K562 (cell line): ENCODE results near the gene NDUFB10. TPM values are rescaled to one million over a fixed set of nuclear protein-coding genes. Genes with fewer than 3 reads are reported as not detected.

ENCODE experiments used
- CREM ChIP-seq: IDR thresholded peaks from 2 replicates; pipeline ENCODE4 v1.6.1; 2014; ENCODE audit warnings: antibody characterized with exemption, low read depth
- EP300 ChIP-seq: IDR thresholded peaks from 2 replicates; pipeline ENCODE4 v1.6.1; 2012; ENCODE audit warnings: low read length, improper control_type of control experiment
- FOXJ3 ChIP-seq: sonication (generic); formaldehyde crosslinking; IDR thresholded peaks from 2 replicates; pipeline ENCODE4 v1.4.0; 2020; ENCODE audit warnings: mild to moderate bottlenecking, missing genetic modification reagents
- GATA2 ChIP-seq: sonication (generic); formaldehyde crosslinking; IDR thresholded peaks from 2 replicates; pipeline ENCODE4 v1.4.0; 2020; ENCODE audit warnings: mild to moderate bottlenecking, missing genetic modification reagents
- HMGXB4 ChIP-seq: sonication (generic); formaldehyde crosslinking; IDR thresholded peaks from 2 replicates; pipeline ENCODE4 v1.8.1; 2023; ENCODE audit warnings: mild to moderate bottlenecking, missing genetic modification reagents
- HOMEZ ChIP-seq: fragments of 250-450 bp; sonication (Bioruptor Pico); IDR thresholded peaks from 2 replicates; pipeline ENCODE4 v1.4.0; 2020; ENCODE audit warnings: mild to moderate bottlenecking, moderate library complexity
- JUN ChIP-seq, 2 experiments: sonication (generic) in 1 of 2; formaldehyde crosslinking in 1 of 2; IDR thresholded peaks; 2 replicates each; pipeline versions ENCODE4 v1.6.1 to v1.8.0; 2012 to 2022; ENCODE audit warnings: borderline replicate concordance in 2 of 2, mild to moderate bottlenecking in 2 of 2, improper control_type of control experiment in 1 of 2, low read depth in 1 of 2, low read length in 1 of 2, missing genetic modification reagents in 1 of 2
- JUNB ChIP-seq: fragments of 450-650 bp; formaldehyde crosslinking; conservative IDR thresholded peaks from 2 replicates; pipeline ENCODE4 v1.4.0; 2020; ENCODE audit warnings: mild to moderate bottlenecking
- KAT2B ChIP-seq: IDR thresholded peaks from one replicate; pipeline ENCODE4 v1.6.1; 2012; ENCODE audit warnings: low read depth, mild to moderate bottlenecking, control low read depth, inconsistent platforms, low read length, moderate library complexity
- KLF1 ChIP-seq: fragments of 450-650 bp; IDR thresholded peaks from 2 replicates; pipeline ENCODE4 v1.6.1; 2016; ENCODE audit warnings: missing genetic modification characterization, missing compliant biosample characterization
- NR2C1 ChIP-seq, 2 experiments: fragments of 450-650 bp; IDR thresholded peaks; 2 replicates each; pipeline ENCODE4 v1.6.1; 2017; ENCODE audit warnings: mild to moderate bottlenecking in 2 of 2, antibody characterized with exemption in 1 of 2, inconsistent platforms in 1 of 2, missing compliant biosample characterization in 1 of 2, missing genetic modification characterization in 1 of 2
- RHOXF2B ChIP-seq: fragments of 250-450 bp; sonication (Bioruptor Pico); conservative IDR thresholded peaks from 2 replicates; pipeline ENCODE4 v1.5.1; 2021
- SLC30A9 ChIP-seq: fragments of 250-450 bp; sonication (Bioruptor Pico); IDR thresholded peaks from 2 replicates; pipeline ENCODE4 v1.8.0; 2022; ENCODE audit warnings: mild to moderate bottlenecking, moderate library complexity
- SMAD1 ChIP-seq: fragments of 150-350 bp; IDR thresholded peaks from 2 replicates; pipeline ENCODE4 v1.6.1; 2014; ENCODE audit warnings: low read length, low read depth; ENCODE audit not compliant: partially characterized antibody
- TCF15 ChIP-seq: fragments of 250-450 bp; sonication (Bioruptor Pico); IDR thresholded peaks from 2 replicates; pipeline ENCODE4 v1.8.0; 2022; ENCODE audit warnings: moderate library complexity, mild to moderate bottlenecking, inconsistent platforms
- THRA ChIP-seq: fragments of 450-650 bp; IDR thresholded peaks from 2 replicates; pipeline ENCODE4 v1.6.1; 2017; ENCODE audit warnings: mild to moderate bottlenecking, moderate library complexity
- ZNF561 ChIP-seq: fragments of 450-650 bp; formaldehyde crosslinking; conservative IDR thresholded peaks from 2 replicates; pipeline ENCODE4 v1.4.0; 2020; ENCODE audit warnings: mild to moderate bottlenecking, moderate library complexity
- polyA plus RNA-seq, 8 experiments: library from polyadenylated mRNA; depleted of rRNA in 4 of 8; stranded (reverse) in 5 of 8; unstranded in 3 of 8; fragments of >200 nt; fragmentation: Nextera tagmentation in 2 of 8; fragmentation: Illumina TruSeq in 1 of 8; extraction: Ambion mirVana in 2 of 8; extraction: Trizol in 1 of 8; gene quantifications; 2 replicates each; pipeline versions ENCODE4 v1.2.1 to v1.2.3, GENCODE V29; 2011 to 2014; ENCODE audit warnings: inconsistent platforms in 1 of 8, missing spikeins in 1 of 8
- total RNA-seq, 7 experiments: library from RNA; depleted of rRNA in 6 of 7; stranded (reverse); fragments of >200 nt in 6 of 7; fragmentation: Illumina TruSeq in 2 of 7; extraction: Trizol in 2 of 7; gene quantifications; 2 replicates each; pipeline versions ENCODE4 v1.2.1 to v1.2.3, GENCODE V29; 2011 to 2021; ENCODE audit warnings: low replicate concordance in 1 of 7

NDUFB10 gene
- total and polyA plus RNA-seq, 9 of the 15 experiments (the other 6 are each of a cell fraction or from before 2014, with no cell fraction given) = 69.3 to 527 (median 161) TPM

GRCh38 chr16:1971796-1972489 lies 12.6 kb downstream of the NDUFB10 start, which contains the start of gene TBL3 (continued):
- TF ChIP-seq HMGXB4 (CRISPR knock-in tag) (peak; percentile 59; the same call in 1 of the 2 replicates), KAT2B (no peak), NR2C1 (IDR thresholded peaks at IDR 0.05) (peak; percentile 86), NR2C1 (tag; IDR thresholded peaks at IDR 0.05) (peak; percentile 89), GATA2 (CRISPR knock-in tag) (no peak), RHOXF2B (CRISPR knock-in tag) (no peak), TCF15 (no peak), SLC30A9 (CRISPR knock-in tag) (no peak), FOXJ3 (CRISPR knock-in tag) (no peak), HOMEZ (no peak), ZNF561 (CRISPR knock-in tag) (no peak), JUN (IDR thresholded peaks at IDR 0.05; ENCODE audit: borderline replicate concordance, low read depth, low read length) (peak; percentile 84), JUN (CRISPR knock-in tag; IDR thresholded peaks at IDR 0.05; ENCODE audit: borderline replicate concordance) (no peak), SMAD1 (no peak), CREM (peak; percentile 100), EP300 (peak; percentile 60), THRA (no peak), KLF1 (tag) (peak; percentile 61; the same call in 1 of the 2 replicates), JUNB (CRISPR knock-in tag) (0 out of 2 replicates have a peak, but pooled peaks have one; percentile 25)
